T-cell (primary cell): ENCODE measurements around the gene SHANK1. TPM values are rescaled to one million over a fixed set of nuclear protein-coding genes. Genes with fewer than 3 reads are reported as not detected.

Experiments used
- ATAC-seq, 4 experiments: fragments of 200-7000 bp in 3 of 4; fragments of 150-1000 bp in 1 of 4; cut with Tn5 transposase; replicated peaks in 1 of 4; 1 replicate in 3 of 4; 2 replicates in 1 of 4; pipeline ENCODE4 v1.10.0; 2021; ENCODE audit warnings: moderate library complexity in 3 of 4, mild to moderate bottlenecking in 2 of 4, moderate number of reproducible peaks in 1 of 4
- CTCF ChIA-PET, 2 donors: fragments of 300-600 bp; sonication (Branson Sonifier 250); formaldehyde crosslinking; loops; one replicate each; lab custom pipeline; 2022; ENCODE audit warnings: antibody characterized with exemption in 2 of 2; lab: Charles Lee
- POLR2A ChIA-PET, 2 donors: fragments of 300-600 bp; sonication (Branson Sonifier 250); formaldehyde crosslinking; loops; one replicate each; lab custom pipeline; 2022; ENCODE audit warnings: antibody characterized with exemption in 2 of 2; lab: Charles Lee
- DNase-seq, 35 experiments: peaks; one replicate each; pipeline versions ENCODE4 v3.0.0 to v3.0.0-alpha.2; 2013 to 2023
- H3K27ac ChIP-seq: one replicate; pipeline ENCODE4 v1.5.1; 2013; ENCODE audit warnings: low read length
- H3K27me3 ChIP-seq, 2 experiments: replicated peaks in 1 of 2; 1 replicate in 1 of 2; 2 replicates in 1 of 2; pipeline versions ENCODE4 v1.6.1 to v1.7.0; 2013; ENCODE audit warnings: low read length in 1 of 2, mixed read lengths in 1 of 2; ENCODE audit not compliant: control insufficient read depth in 2 of 2, insufficient read depth in 2 of 2; ENCODE audit errors: extremely low read depth in 1 of 2
- H3K36me3 ChIP-seq, 2 donors: 1 replicate in 1 of 2; 2 replicates in 1 of 2; pipeline versions ENCODE4 v1.6.1 to v1.7.0; 2013; ENCODE audit warnings: low read length in 1 of 2; ENCODE audit not compliant: control insufficient read depth in 2 of 2, insufficient read depth in 1 of 2; ENCODE audit errors: extremely low read depth in 1 of 2
- H3K4me1 ChIP-seq, 2 experiments: 1 replicate in 1 of 2; 2 replicates in 1 of 2; pipeline versions ENCODE4 v1.6.1 to v1.7.0; 2013; ENCODE audit warnings: low read length in 2 of 2, mixed read lengths in 1 of 2; ENCODE audit not compliant: insufficient read depth in 2 of 2, control insufficient read depth in 1 of 2; ENCODE audit errors: extremely low read depth in 1 of 2
- H3K4me3 ChIP-seq, 2 donors: 1 replicate in 1 of 2; 2 replicates in 1 of 2; pipeline versions ENCODE4 v1.5.1 to v1.7.0; 2013; ENCODE audit warnings: mild to moderate bottlenecking in 2 of 2, low read length in 1 of 2, moderate library complexity in 1 of 2; ENCODE audit not compliant: control insufficient read depth in 1 of 2; ENCODE audit errors: extremely low read depth in 1 of 2
- H3K9me3 ChIP-seq: 2 replicates; pipeline ENCODE4 v1.7.0; 2013
- H3K27ac Mint-ChIP-seq, 2 donors: one replicate each; pipeline ENCODE4 v1.8.0; 2020 to 2021; ENCODE audit warnings: mild to moderate bottlenecking in 2 of 2, mixed read lengths in 2 of 2
- H3K27me3 Mint-ChIP-seq, 2 donors: one replicate each; pipeline ENCODE4 v1.8.0; 2021 to 2022; ENCODE audit warnings: mixed read lengths in 2 of 2
- H3K36me3 Mint-ChIP-seq: one replicate; pipeline ENCODE4 v1.8.0; 2021; ENCODE audit warnings: mixed read lengths
- H3K4me1 Mint-ChIP-seq, 3 donors: one replicate each; pipeline ENCODE4 v1.8.0; 2020 to 2022; ENCODE audit warnings: mixed read lengths in 3 of 3, mild to moderate bottlenecking in 1 of 3
- H3K4me3 Mint-ChIP-seq, 3 donors: one replicate each; pipeline ENCODE4 v1.8.0; 2020 to 2022; ENCODE audit warnings: mild to moderate bottlenecking in 3 of 3, mixed read lengths in 3 of 3, moderate library complexity in 3 of 3
- H3K9me3 Mint-ChIP-seq, 3 donors: one replicate each; pipeline ENCODE4 v1.8.0; 2020 to 2022; ENCODE audit warnings: mixed read lengths in 3 of 3
- WGBS: methylation state at CpG from one replicate; pipeline ENCODE4 v1.1.5; 2013; ENCODE audit warnings: missing lambda C conversion rate; ENCODE audit not compliant: insufficient coverage; 5-methylcytosine and 5-hydroxymethylcytosine counted together
- total RNA-seq, 35 experiments: library from RNA in 6 of 35; stranded (reverse) in 6 of 35; fragments of 120-200 nt in 1 of 35; gene quantifications; one replicate each; pipeline versions ENCODE4 v1.2.1 to v1.2.4 and lab custom pipeline; 2013 to 2026

Gene SHANK1
- total RNA-seq, 5 donors from 2014 or later (not counting 1 experiment from before 2014, with no cell fraction given) = 0.06 to 3.3 (median 0.36) TPM

- H3K27me3 Mint-ChIP-seq = peaks cover 45 to 73% of the 10 kb centered on the region in 2 donors
- no peaks in the 10 kb centered on the region for H3K36me3 Mint-ChIP-seq
- H3K27ac ChIP-seq = no peak overlapping the region
- H3K4me3 Mint-ChIP-seq = peak overlapping the region in 1 of 3 donors; percentile 37
- H3K9me3 ChIP-seq = no peaks in the 10 kb centered on the region
- peaks cover 0 to 33% of the 10 kb centered on the region in 2 experiments for H3K4me1 ChIP-seq
- ChIA-PET POLR2A (no interaction called here), CTCF (no interaction called here)
- WGBS = 88% methylated on average over 34 of the region's 39 CpGs
- no peaks in the 10 kb centered on the region for H3K36me3 ChIP-seq
- ATAC-seq (no peak), DNase-seq (no peak)
- H3K4me1 Mint-ChIP-seq = peaks cover 20 to 25% (median 21%) of the 10 kb centered on the region in 3 donors
- H3K4me3 ChIP-seq = no peak overlapping the region
- H3K27me3 ChIP-seq = peaks cover 4 to 88% of the 10 kb centered on the region in 2 experiments
- no peaks in the 10 kb centered on the region for H3K9me3 Mint-ChIP-seq
- no peak overlapping the region for H3K27ac Mint-ChIP-seq
Measured at GRCh38 chr19:50716178-50717025, 3.2 kb downstream of the SHANK1 start.

- Histone ChIP-seq H3K27me3 (peaks cover 0 to 80% of the 10 kb centered on the region in 2 experiments), H3K27ac (no peak overlapping the region), H3K4me3 (no peak overlapping the region), H3K4me1 (peaks cover 0 to 29% of the 10 kb centered on the region in 2 experiments), H3K9me3 (no peaks in the 10 kb centered on the region), H3K36me3 (no peaks in the 10 kb centered on the region)
- WGBS = 41% methylated on average over 20 of the region's 22 CpGs
- Mint-ChIP-seq H3K4me3 (peak overlapping the region in 1 of 3 donors; percentile 43), H3K9me3 (no peaks in the 10 kb centered on the region), H3K4me1 (peaks cover 11 to 15% (median 11%) of the 10 kb centered on the region in 3 donors), H3K27me3 (peaks cover 39 to 72% of the 10 kb centered on the region in 2 donors), H3K36me3 (no peaks in the 10 kb centered on the region), H3K27ac (no peak overlapping the region)
- ChIA-PET POLR2A (no interaction called here), CTCF (interaction anchor here (0.6 to 1.0 kb wide), 2 partner anchors 11 to 539 kb away, joined by 3 to 4 read pairs; no protein-coding TSS in a partner anchor)
- ATAC-seq = peak in 2 of 4 experiments; percentile 34 to 79
- peak in 6 of 35 experiments; percentile 12 to 47 (median 33) for DNase-seq
Measured at GRCh38 chr19:50713556-50714236, 5.9 kb downstream of the SHANK1 start.

DNA sequence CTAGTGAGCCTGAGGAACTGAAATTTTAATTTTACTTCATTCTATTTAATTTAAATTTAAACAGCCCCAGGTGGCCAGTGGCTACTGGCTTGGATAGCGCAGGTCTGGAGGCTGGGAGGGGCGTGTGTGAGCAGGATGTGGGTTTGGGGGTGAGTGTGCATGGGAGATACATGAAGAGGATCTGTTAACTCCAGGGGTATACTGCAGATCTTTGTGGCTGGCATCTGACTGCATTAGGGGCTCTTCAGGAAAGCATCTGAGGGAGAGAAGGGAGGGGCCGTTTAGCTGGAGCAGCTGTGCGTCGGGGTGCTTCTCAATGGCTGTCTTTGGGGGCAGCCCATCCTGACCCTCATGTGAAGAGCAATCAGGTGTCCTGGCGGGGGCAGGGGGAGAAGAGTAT lies 6.8 kb downstream of the SHANK1 start:
- no peak overlapping the region for H3K27ac Mint-ChIP-seq
- H3K4me1 ChIP-seq = peaks cover 0 to 23% of the 10 kb centered on the region in 2 experiments
- 12% methylated on average over 6 of the region's 6 CpGs for WGBS
- no peak overlapping the region for H3K27ac ChIP-seq
- peak overlapping the region in 1 of 3 donors; percentile 43 for H3K4me3 Mint-ChIP-seq
- H3K4me3 ChIP-seq = no peak overlapping the region
- H3K4me1 Mint-ChIP-seq = peaks cover 11 to 15% (median 11%) of the 10 kb centered on the region in 3 donors
- H3K36me3 Mint-ChIP-seq = no peaks in the 10 kb centered on the region
- ATAC-seq (peak in 2 of 4 experiments; percentile 37 to 52), DNase-seq (no peak)
- H3K27me3 Mint-ChIP-seq = peaks cover 38 to 74% of the 10 kb centered on the region in 2 donors
- no peaks in the 10 kb centered on the region for H3K9me3 Mint-ChIP-seq
- no peaks in the 10 kb centered on the region for H3K36me3 ChIP-seq
- CTCF ChIA-PET = no interaction called here
- POLR2A ChIA-PET = no interaction called here
- H3K27me3 ChIP-seq = peaks cover 0 to 75% of the 10 kb centered on the region in 2 experiments
- no peaks in the 10 kb centered on the region for H3K9me3 ChIP-seq

- H3K4me1 ChIP-seq = peaks cover 0 to 18% of the 10 kb centered on the region in 2 experiments
- DNase-seq (no peak), ATAC-seq (no peak)
- H3K27me3 Mint-ChIP-seq = peaks cover 31 to 70% of the 10 kb centered on the region in 2 donors
- H3K36me3 ChIP-seq = no peaks in the 10 kb centered on the region
- H3K4me1 Mint-ChIP-seq = peaks cover 7 to 15% (median 9%) of the 10 kb centered on the region in 3 donors
- H3K27ac ChIP-seq = no peak overlapping the region
- ChIA-PET CTCF (no interaction called here), POLR2A (no interaction called here)
- no peak overlapping the region for H3K4me3 ChIP-seq
- H3K9me3 Mint-ChIP-seq = no peaks in the 10 kb centered on the region
- no peak overlapping the region for H3K4me3 Mint-ChIP-seq
- H3K27ac Mint-ChIP-seq = no peak overlapping the region
- no peaks in the 10 kb centered on the region for H3K9me3 ChIP-seq
- peaks cover 0 to 65% of the 10 kb centered on the region in 2 experiments for H3K27me3 ChIP-seq
- H3K36me3 Mint-ChIP-seq = no peaks in the 10 kb centered on the region
- 49% methylated on average over 9 of the region's 9 CpGs for WGBS
Measured at GRCh38 chr19:50711805-50712204, 7.8 kb downstream of the SHANK1 start.

- ChIA-PET POLR2A (no interaction called here), CTCF (no interaction called here)
- DNase-seq (no peak), ATAC-seq (no peak)
- Mint-ChIP-seq H3K9me3 (no peaks in the 10 kb centered on the region), H3K27me3 (peaks cover 30 to 70% of the 10 kb centered on the region in 2 donors), H3K4me3 (no peak overlapping the region), H3K4me1 (peaks cover 7 to 15% (median 9%) of the 10 kb centered on the region in 3 donors), H3K36me3 (no peaks in the 10 kb centered on the region), H3K27ac (no peak overlapping the region)
- H3K4me3 ChIP-seq = no peak overlapping the region
- WGBS = 90% methylated on average over 11 of the region's 11 CpGs
- H3K4me1 ChIP-seq = peaks cover 0 to 18% of the 10 kb centered on the region in 2 experiments
- peaks cover 0 to 62% of the 10 kb centered on the region in 2 experiments for H3K27me3 ChIP-seq
- H3K27ac ChIP-seq = no peak overlapping the region
- H3K36me3 ChIP-seq = no peaks in the 10 kb centered on the region
- no peaks in the 10 kb centered on the region for H3K9me3 ChIP-seq
Measured at GRCh38 chr19:50711196-50711595, 8.4 kb downstream of the SHANK1 start.

GRCh38 chr19:50710612-50711011 lies 9.0 kb downstream of the SHANK1 start:
- no peaks in the 10 kb centered on the region for H3K36me3 Mint-ChIP-seq
- peaks cover 24 to 66% of the 10 kb centered on the region in 2 donors for H3K27me3 Mint-ChIP-seq

More at GRCh38 chr19:50710612-50711011, 9.0 kb downstream of the SHANK1 start:
- DNase-seq (no peak), ATAC-seq (no peak)
- peaks cover 0 to 60% of the 10 kb centered on the region in 2 experiments for H3K27me3 ChIP-seq
- Mint-ChIP-seq H3K4me3 (no peak overlapping the region), H3K9me3 (no peaks in the 10 kb centered on the region), H3K27ac (no peak overlapping the region), H3K4me1 (peaks cover 7 to 15% (median 9%) of the 10 kb centered on the region in 3 donors)
- WGBS = 87% methylated on average over 5 of the region's 5 CpGs
- H3K27ac ChIP-seq = no peak overlapping the region
- H3K4me3 ChIP-seq = no peak overlapping the region
- ChIA-PET POLR2A (no interaction called here), CTCF (no interaction called here)
- H3K4me1 ChIP-seq = peaks cover 0 to 18% of the 10 kb centered on the region in 2 experiments
- no peaks in the 10 kb centered on the region for H3K36me3 ChIP-seq
- H3K9me3 ChIP-seq = no peaks in the 10 kb centered on the region
